ENCODE measurements around the gene PUDP.

DNA sequence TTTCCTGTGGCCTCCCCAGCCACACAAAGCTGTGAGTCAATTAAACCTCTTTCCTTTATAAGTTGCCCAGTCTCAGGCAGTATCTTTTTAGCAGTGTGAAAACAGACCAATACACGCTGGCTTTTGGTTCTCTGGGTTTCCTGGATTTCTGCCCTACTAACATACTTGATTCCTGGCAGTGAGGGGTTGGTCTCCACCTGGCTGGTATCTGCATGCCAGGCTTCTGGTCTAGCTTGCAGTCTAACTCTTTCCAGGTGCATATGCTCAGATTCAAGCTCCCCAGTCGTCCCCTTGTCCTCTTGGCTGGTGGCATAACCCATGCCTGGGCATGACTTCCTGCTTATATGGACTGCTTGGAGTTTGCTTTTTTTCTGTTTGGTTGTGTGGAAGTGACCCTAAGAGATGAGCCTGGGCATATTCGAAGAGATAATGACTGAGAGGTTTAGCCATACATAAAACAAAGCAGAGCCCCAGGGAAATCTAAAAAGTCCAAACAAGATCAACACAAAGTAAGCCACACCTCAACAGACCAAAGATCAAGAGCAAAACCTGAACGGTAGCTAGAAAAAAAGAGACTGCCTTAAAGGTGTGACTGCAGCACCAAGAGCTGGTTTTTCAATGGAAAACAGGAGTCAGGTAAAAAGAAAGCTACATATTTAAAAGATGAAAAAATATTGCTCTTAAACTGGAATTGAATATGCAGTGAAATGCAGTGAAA is 102.6 kb downstream of the PUDP start:
- TF ChIP-seq POLR2A (IDR thresholded peaks at IDR 0.05), result no peak
- TF ChIP-seq, protein P1, sequence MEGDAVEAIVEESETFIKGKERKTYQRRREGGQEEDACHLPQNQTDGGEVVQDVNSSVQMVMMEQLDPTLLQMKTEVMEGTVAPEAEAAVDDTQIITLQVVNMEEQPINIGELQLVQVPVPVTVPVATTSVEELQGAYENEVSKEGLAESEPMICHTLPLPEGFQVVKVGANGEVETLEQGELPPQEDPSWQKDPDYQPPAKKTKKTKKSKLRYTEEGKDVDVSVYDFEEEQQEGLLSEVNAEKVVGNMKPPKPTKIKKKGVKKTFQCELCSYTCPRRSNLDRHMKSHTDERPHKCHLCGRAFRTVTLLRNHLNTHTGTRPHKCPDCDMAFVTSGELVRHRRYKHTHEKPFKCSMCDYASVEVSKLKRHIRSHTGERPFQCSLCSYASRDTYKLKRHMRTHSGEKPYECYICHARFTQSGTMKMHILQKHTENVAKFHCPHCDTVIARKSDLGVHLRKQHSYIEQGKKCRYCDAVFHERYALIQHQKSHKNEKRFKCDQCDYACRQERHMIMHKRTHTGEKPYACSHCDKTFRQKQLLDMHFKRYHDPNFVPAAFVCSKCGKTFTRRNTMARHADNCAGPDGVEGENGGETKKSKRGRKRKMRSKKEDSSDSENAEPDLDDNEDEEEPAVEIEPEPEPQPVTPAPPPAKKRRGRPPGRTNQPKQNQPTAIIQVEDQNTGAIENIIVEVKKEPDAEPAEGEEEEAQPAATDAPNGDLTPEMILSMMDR (IDR thresholded peaks at IDR 0.05), result no peak
